BJ (cell line): ENCODE results near the gene EYA2. TPM values are rescaled to one million over a fixed set of nuclear protein-coding genes. Genes with fewer than 3 reads are reported as not detected.
"Not testable (repeated sequence)": the region's sequence is repeated elsewhere in the genome, so short reads cannot be mapped to it uniquely, and the experiment has no call there.

ENCODE experiments used
- CTCF ChIA-PET: fragments of 350-600 bp; formaldehyde crosslinking; extraction: SDS; loops from one replicate; lab custom pipeline; 2021; ENCODE audit warnings: antibody characterized with exemption, inconsistent platforms; lab: Yijun Ruan, JAX
- POLR2A ChIA-PET: fragments of 300-600 bp; sonication (Branson Sonifier 250); formaldehyde crosslinking; extraction: SDS; loops from one replicate; lab custom pipeline; 2021; ENCODE audit warnings: antibody characterized with exemption; lab: Charles Lee
- DNase-seq: peaks from one replicate; pipeline ENCODE4 v3.0.0-alpha.2; 2011; ENCODE audit warnings: low read depth
- H3K27me3 ChIP-seq: 2 replicates; pipeline ENCODE4 v1.6.0; 2011; ENCODE audit warnings: low read length; ENCODE audit not compliant: control insufficient read depth, insufficient read depth
- H3K36me3 ChIP-seq: 2 replicates; pipeline ENCODE4 v1.5.1; 2011; ENCODE audit warnings: low read length; ENCODE audit not compliant: control insufficient read depth, insufficient read depth
- H3K4me3 ChIP-seq: 2 replicates; pipeline ENCODE4 v1.5.1; 2011; ENCODE audit warnings: low read depth, mild to moderate bottlenecking, control low read depth, low read length
- CTCF ChIP-seq: IDR thresholded peaks from 2 replicates; pipeline ENCODE4 v1.5.1; 2011; ENCODE audit warnings: low read depth, mild to moderate bottlenecking, control low read depth, inconsistent platforms, low read length, moderate library complexity; ENCODE audit not compliant: insufficient read depth
- polyA plus RNA-seq: library from polyadenylated mRNA; depleted of rRNA; stranded (reverse); fragments of >200 nt; gene quantifications from 2 replicates; pipeline ENCODE4 v1.2.3, GENCODE V29; 2011

Gene EYA2
- polyA plus RNA-seq, 1 experiment: 1.5 TPM

GRCh38 chr20:46930640-46931339, 36.1 kb downstream of the EYA2 start:
- DNase-seq: no peak
- Histone ChIP-seq H3K4me3 (no peak overlapping the region), H3K27me3 (peaks cover 4% of the 10 kb centered on the region), H3K36me3 (no peaks in the 10 kb centered on the region)
- POLR2A ChIA-PET: no interaction called here
- no peak for TF ChIP-seq CTCF
- CTCF ChIA-PET: interaction anchor here (0.6 to 1.4 kb wide), 3 partner anchors 10 to 97 kb away, joined by 3 read pairs; no protein-coding TSS in a partner anchor

- ChIA-PET POLR2A (no interaction called here), CTCF (interaction anchor here (1.3 kb wide), 1 partner anchor 26 kb away, joined by 3 read pairs; no protein-coding TSS in a partner anchor)
- no peak for DNase-seq
- no peak for TF ChIP-seq CTCF
- H3K4me3 ChIP-seq: no peak overlapping the region
- H3K27me3 ChIP-seq: peaks cover 4% of the 10 kb centered on the region
- H3K36me3 ChIP-seq: no peaks in the 10 kb centered on the region
Observed at GRCh38 chr20:46931699-46932098, 37.1 kb downstream of the EYA2 start.

DNA sequence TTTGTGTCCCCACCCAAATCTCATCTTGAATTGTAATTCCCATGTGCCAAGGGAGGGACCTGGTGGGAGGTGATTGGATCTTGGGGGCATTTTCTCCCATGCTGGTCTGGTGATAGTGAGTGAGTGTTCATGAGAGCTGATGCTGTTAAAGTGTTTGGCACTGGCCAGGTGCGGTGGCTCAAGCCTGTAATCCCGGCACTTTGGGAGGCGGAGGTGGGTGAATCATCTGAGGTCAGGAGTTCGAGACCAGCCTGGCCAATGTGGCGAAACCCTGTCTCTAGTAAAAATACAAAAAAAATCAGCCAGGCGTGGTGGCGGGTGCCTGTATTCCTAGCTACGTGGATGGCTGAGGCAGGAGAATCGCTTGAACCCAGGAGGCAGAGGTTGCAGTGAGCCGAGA, 37.8 kb downstream of the EYA2 start:
- CTCF ChIA-PET: interaction anchor here (1.3 kb wide), 1 partner anchor 27 kb away, joined by 3 read pairs; no protein-coding TSS in a partner anchor
- DNase-seq, H3K27me3 ChIP-seq, H3K4me3 ChIP-seq, H3K36me3 ChIP-seq, POLR2A ChIA-PET: not testable (repeated sequence)

DNA sequence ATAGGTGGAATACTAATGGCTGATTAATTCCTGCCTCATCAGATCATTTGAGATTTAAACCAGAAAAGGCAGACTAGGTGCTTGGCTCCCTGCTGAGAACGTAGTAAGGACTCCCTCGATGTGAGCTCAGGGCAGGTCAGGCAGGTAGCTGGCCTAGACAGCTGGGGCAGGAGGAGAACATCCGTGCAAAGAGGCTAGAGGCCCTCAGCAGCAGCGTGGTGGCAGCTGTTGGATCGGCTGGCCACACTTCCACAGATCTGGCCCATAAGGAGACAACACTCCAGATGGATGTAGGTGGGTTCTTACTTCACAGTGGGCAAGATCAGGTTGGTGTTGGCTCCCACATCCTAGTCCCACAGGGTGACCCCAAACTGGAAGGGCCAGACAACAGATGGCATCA, 38.5 kb downstream of the EYA2 start:
- no peak for DNase-seq
- peaks cover 4% of the 10 kb centered on the region for H3K27me3 ChIP-seq
- no peak overlapping the region for H3K4me3 ChIP-seq
- no peaks in the 10 kb centered on the region for H3K36me3 ChIP-seq
- POLR2A ChIA-PET: no interaction called here
- CTCF ChIA-PET: interaction anchor here (1.3 kb wide), 1 partner anchor 27 kb away, joined by 3 read pairs; no protein-coding TSS in a partner anchor
- no peak for TF ChIP-seq CTCF

DNA sequence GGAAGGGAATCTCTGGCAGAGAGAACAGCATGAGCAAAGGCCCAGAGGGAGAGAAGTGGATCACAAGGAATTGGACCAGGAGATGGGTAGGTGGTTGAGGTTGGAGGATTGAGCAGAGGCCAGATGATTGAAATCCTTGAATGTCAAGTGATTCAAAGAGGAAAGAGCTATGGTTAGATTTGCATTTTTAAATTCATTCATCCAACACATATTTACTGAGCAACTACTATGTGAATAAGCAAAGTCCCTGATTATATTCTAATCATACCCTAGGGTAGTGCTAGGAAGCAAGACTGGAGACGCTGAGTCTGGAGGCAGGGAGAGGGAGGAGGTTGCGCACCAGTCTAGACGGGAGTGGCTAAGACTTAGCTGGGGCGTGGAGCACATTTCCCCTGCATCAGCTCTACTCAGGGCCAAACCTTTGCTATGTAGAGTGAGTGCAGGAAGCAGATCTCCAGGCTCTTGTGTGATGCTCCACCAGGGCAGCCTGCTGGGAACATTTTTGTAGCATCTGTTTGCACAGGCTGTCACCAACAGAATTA, 40.2 kb downstream of the EYA2 start:
- Histone ChIP-seq H3K27me3 (peaks cover 4% of the 10 kb centered on the region), H3K4me3 (no peak overlapping the region), H3K36me3 (no peaks in the 10 kb centered on the region)
- ChIA-PET CTCF (no interaction called here), POLR2A (no interaction called here)
- TF ChIP-seq CTCF: no peak
- DNase-seq: no peak
